RKO (cell line): Measurements from ENCODE around the gene CDSN.
"Not testable (repeated sequence)": the region's sequence is repeated elsewhere in the genome, so short reads cannot be mapped to it uniquely, and the experiment has no call there.

Experiments
- DNase-seq: peaks from one replicate; pipeline ENCODE4 v3.0.0-alpha.2; 2016; ENCODE audit warnings: low spot score

The CDSN gene

GRCh38 chr6:31120151-31120915 lies at the start of gene CDSN:
Gene CDSN (minus strand): TSS chr6:31120446. CDS start chr6:31120419, 27 bp downstream.
- DNase-seq, result no peak

GRCh38 chr6:31169123-31169857 lies 49.0 kb upstream of the CDSN start:
- no peak for DNase-seq

GRCh38 chr6:31168606-31169005 lies 48.4 kb upstream of the CDSN start:
- no peak for DNase-seq

GRCh38 chr6:31165986-31166385 lies 45.7 kb upstream of the CDSN start:
- DNase-seq, result no peak

- DNase-seq, result not testable (repeated sequence)
These were observed 45.0 kb upstream of the CDSN start for GRCh38 chr6:31165064-31165832.

- not testable (repeated sequence) for DNase-seq
These were observed 44.3 kb upstream of the CDSN start for GRCh38 chr6:31164475-31165063.

- no peak for DNase-seq
These were observed 43.7 kb upstream of the CDSN start for GRCh38 chr6:31163922-31164321.

- DNase-seq, result no peak
These were observed 42.4 kb upstream of the CDSN start for GRCh38 chr6:31162463-31163165.

GRCh38 chr6:31161216-31162126 lies 41.2 kb upstream of the CDSN start:
- no peak for DNase-seq

- DNase-seq, result peak; percentile 68
These were observed 38.9 kb upstream of the CDSN start for GRCh38 chr6:31158863-31159855.

- peak; percentile 99 for DNase-seq
These were observed 38.1 kb upstream of the CDSN start, which contains the start of gene TCF19 for GRCh38 chr6:31158140-31158862. Gene TCF19 (plus strand): TSS chr6:31158589. CDS start chr6:31159470, 881 bp downstream.

GRCh38 chr6:31157513-31158139 lies 37.4 kb upstream of the CDSN start, which contains the start of gene CCHCR1:
Gene CCHCR1 (minus strand): TSS chr6:31157802. CDS start chr6:31157600, 202 bp downstream.
- DNase-seq, result no peak

- no peak for DNase-seq
These were observed 36.4 kb upstream of the CDSN start for GRCh38 chr6:31156641-31157040.

- DNase-seq, result no peak
These were observed 34.2 kb upstream of the CDSN start for GRCh38 chr6:31154436-31154835.

- no peak for DNase-seq
These were observed 32.5 kb upstream of the CDSN start for GRCh38 chr6:31152781-31153180.

- no peak for DNase-seq
These were observed 29.7 kb upstream of the CDSN start for GRCh38 chr6:31149827-31150447.

- DNase-seq, result no peak
These were observed 25.1 kb upstream of the CDSN start for GRCh38 chr6:31145386-31145785.
